Endothelial cell of umbilical vein (primary cell): ENCODE data around the gene POLR2L. TPM values are rescaled to one million over a fixed set of nuclear protein-coding genes. Genes with fewer than 3 reads are reported as not detected.

Experiments used
- BruUV-seq: library from RNA; stranded (reverse); fragments of 400-500 nt; replicated peaks from 2 replicates; lab custom pipeline; 2021; lab: Mats Ljungman, UMichigan
- CTCF ChIA-PET: fragments of 300-600, 350-600 bp; sonication (Branson Sonifier 250); formaldehyde crosslinking; loops from one replicate; lab custom pipeline; 2021; ENCODE audit warnings: antibody characterized with exemption, inconsistent platforms; lab: Charles Lee
- POLR2A ChIA-PET: fragments of 300-600, 350-600 bp; sonication (Branson Sonifier 250); formaldehyde crosslinking; loops from one replicate; lab custom pipeline; 2021; ENCODE audit warnings: antibody characterized with exemption, inconsistent platforms; lab: Charles Lee
- DNase-seq: peaks from one replicate; pipeline ENCODE4 v3.0.0-alpha.2; 2011; ENCODE audit warnings: low read depth, low spot score
- FAIRE-seq: peaks from 2 replicates; lab custom pipeline; 2011; peaks lifted over from hg19 to GRCh38; lab: Jason Lieb, UNC
- H2AFZ ChIP-seq: 2 replicates; pipeline ENCODE4 v1.6.0; 2012; ENCODE audit warnings: low read depth, low read length, control low read depth, inconsistent platforms
- H3K27ac ChIP-seq: 2 replicates; pipeline ENCODE4 v1.5.1; 2011; ENCODE audit warnings: low read depth, mild to moderate bottlenecking, control low read depth, low read length, moderate library complexity; ENCODE audit not compliant: insufficient read depth
- H3K27me3 ChIP-seq, 2 experiments: 2 replicates each; pipeline versions ENCODE4 v1.6.0 to v1.6.1; 2011; ENCODE audit warnings: low read length in 2 of 2, mixed read lengths in 1 of 2; ENCODE audit not compliant: control insufficient read depth in 2 of 2, insufficient read depth in 2 of 2
- H3K36me3 ChIP-seq, 2 experiments: 2 replicates in 1 of 2; 3 replicates in 1 of 2; pipeline ENCODE4 v1.5.1; 2011; ENCODE audit warnings: low read length in 2 of 2, mild to moderate bottlenecking in 1 of 2, moderate library complexity in 1 of 2; ENCODE audit not compliant: control insufficient read depth in 2 of 2, insufficient read depth in 2 of 2; ENCODE audit errors: extremely low read depth in 1 of 2
- H3K4me1 ChIP-seq: 3 replicates; pipeline ENCODE4 v1.5.1; 2011; ENCODE audit warnings: mild to moderate bottlenecking, low read length; ENCODE audit not compliant: control insufficient read depth, insufficient read depth; ENCODE audit errors: extremely low read depth
- H3K4me2 ChIP-seq: 2 replicates; pipeline ENCODE4 v1.6.1; 2011; ENCODE audit warnings: low read length, control low read depth, mixed read lengths; ENCODE audit not compliant: insufficient read depth
- H3K4me3 ChIP-seq, 3 experiments: fragments of 200-600 bp in 1 of 3; sonication (generic), shearing (Covaris generic) in 1 of 3; replicated peaks in 1 of 3; 2 replicates each; pipeline ENCODE4 v1.5.1; 2011 to 2016; ENCODE audit warnings: control low read depth in 3 of 3, low read length in 3 of 3, mild to moderate bottlenecking in 2 of 3, inconsistent platforms in 1 of 3, low read depth in 1 of 3, moderate library complexity in 1 of 3; ENCODE audit not compliant: insufficient read depth in 1 of 3
- H3K79me2 ChIP-seq: 2 replicates; pipeline ENCODE4 v1.6.0; 2012; ENCODE audit warnings: low read length, inconsistent platforms; ENCODE audit not compliant: control insufficient read depth, insufficient read depth
- H3K9ac ChIP-seq: replicated peaks from 2 replicates; pipeline ENCODE3; 2011; ENCODE audit warnings: low read length, control low read depth; ENCODE audit not compliant: insufficient read depth; ENCODE audit errors: extremely low read depth
- H3K9me1 ChIP-seq: replicated peaks from 3 replicates; pipeline ENCODE4 v1.6.0; 2011; ENCODE audit warnings: mild to moderate bottlenecking, low read length; ENCODE audit not compliant: control insufficient read depth, insufficient read depth; ENCODE audit errors: extremely low read depth
- H3K9me3 ChIP-seq: replicated peaks from 2 replicates; pipeline ENCODE4 v1.5.1; 2012; ENCODE audit warnings: low read length, inconsistent platforms; ENCODE audit not compliant: control insufficient read depth, insufficient read depth
- H4K20me1 ChIP-seq: replicated peaks from 2 replicates; pipeline ENCODE3; 2011; ENCODE audit warnings: mild to moderate bottlenecking, low read length; ENCODE audit not compliant: control insufficient read depth, insufficient read depth; ENCODE audit errors: extremely low read depth
- FOS ChIP-seq: IDR thresholded peaks from 2 replicates; pipeline ENCODE4 v1.6.1; 2011; ENCODE audit warnings: mild to moderate bottlenecking, low read length, moderate library complexity, borderline replicate concordance; ENCODE audit not compliant: insufficient read depth
- POLR2A ChIP-seq: IDR thresholded peaks from 2 replicates; pipeline ENCODE4 v1.6.1; 2012; ENCODE audit warnings: low read depth, mild to moderate bottlenecking, control low read depth, low read length
- POLR2AphosphoS5 ChIP-seq: IDR thresholded peaks from 2 replicates; pipeline ENCODE4 v1.6.1; 2012; ENCODE audit warnings: low read depth, mild to moderate bottlenecking, control low read depth, low read length, moderate library complexity; ENCODE audit not compliant: insufficient read depth
- dilution Hi-C: fragments of 300-500 bp; cut with MboI; formaldehyde crosslinking; loops from one replicate; pipeline ENCODE4 v1.15.0; 2019; ENCODE audit warnings: low sequenced_read_pairs; ENCODE audit not compliant: extremely low pct_ligation_motif_present
- intact Hi-C: fragments of 100-400 bp; cut with micrococcal nuclease; formaldehyde crosslinking; loops from one replicate; pipeline ENCODE4 v1.10.0; 2022
- polyA plus RNA-seq, 4 experiments: library from polyadenylated mRNA; depleted of rRNA in 3 of 4; stranded (reverse) in 3 of 4; unstranded in 1 of 4; fragments of >200 nt; gene quantifications; 2 replicates each; pipeline versions ENCODE4 v1.2.1 to v1.2.3, GENCODE V29; 2011 to 2012; ENCODE audit warnings: missing spikeins in 1 of 4
- total RNA-seq: library from RNA; stranded (reverse); gene quantifications from 2 replicates; pipeline ENCODE4 v1.2.3, GENCODE V29; 2021
- TF ChIP-seq, protein P1 (sequence below), 2 donors: IDR thresholded peaks; 1 replicate in 1 of 2; 2 replicates in 1 of 2; pipeline ENCODE4 v1.5.1; 2011; ENCODE audit warnings: low read length in 2 of 2, mild to moderate bottlenecking in 2 of 2, moderate library complexity in 2 of 2, control low read depth in 1 of 2, inconsistent platforms in 1 of 2, low read depth in 1 of 2; ENCODE audit not compliant: insufficient read depth in 1 of 2; ENCODE audit errors: extremely low read depth in 1 of 2

POLR2L gene
- total and polyA plus RNA-seq, 2 donors (not counting 3 experiments of a cell fraction or from before 2014, with no cell fraction given): 146 to 259 TPM

GRCh38 chr11:837990-838307 lies 4.4 kb downstream of the POLR2L start:
- peaks cover 31% of the 10 kb centered on the region for H3K4me1 ChIP-seq
- FAIRE-seq (no peak), DNase-seq (no peak)
- ChIA-PET POLR2A (no interaction called here), CTCF (no interaction called here)
- H4K20me1 ChIP-seq: no peaks in the 10 kb centered on the region
- no peak overlapping the region for H3K27ac ChIP-seq
- no peak for TF ChIP-seq FOS
- H3K27me3 ChIP-seq: no peaks in the 10 kb centered on the region
- H3K36me3 ChIP-seq: peaks cover 25 to 43% of the 10 kb centered on the region in 2 experiments
- dilution Hi-C loops (no loop called here), intact Hi-C loops (no loop called here)
- no peak overlapping the region for H3K4me2 ChIP-seq
- no peak overlapping the region for H2AFZ ChIP-seq
- H3K4me3 ChIP-seq: no peak overlapping the region
- BruUV-seq: no TSS peak
- H3K79me2 ChIP-seq: peaks cover 70% of the 10 kb centered on the region
- no peak overlapping the region for H3K9ac ChIP-seq
- H3K9me3 ChIP-seq: no peaks in the 10 kb centered on the region
- H3K9me1 ChIP-seq: no peaks in the 10 kb centered on the region

- H2AFZ ChIP-seq: no peak overlapping the region
- no peak overlapping the region for H3K4me2 ChIP-seq
- ChIA-PET POLR2A (no interaction called here), CTCF (interaction anchor here (1.1 kb wide), 1 partner anchor 213 kb away, joined by 3 read pairs; no protein-coding TSS in a partner anchor)
- no TSS peak for BruUV-seq
- dilution Hi-C loops: no loop called here
- no peaks in the 10 kb centered on the region for H3K27me3 ChIP-seq
- H3K4me1 ChIP-seq: peaks cover 33% of the 10 kb centered on the region
- H3K27ac ChIP-seq: no peak overlapping the region
- no peaks in the 10 kb centered on the region for H3K9me3 ChIP-seq
- intact Hi-C loops: no loop called here
- no peaks in the 10 kb centered on the region for H3K9me1 ChIP-seq
- peaks cover 25 to 43% of the 10 kb centered on the region in 2 experiments for H3K36me3 ChIP-seq
- no peak overlapping the region for H3K9ac ChIP-seq
- no peak for DNase-seq
- no peaks in the 10 kb centered on the region for H4K20me1 ChIP-seq
- FAIRE-seq: no peak
- H3K4me3 ChIP-seq: no peak overlapping the region
- TF ChIP-seq FOS: no peak
- peak; percentile 34 for TF ChIP-seq POLR2A
- peak; percentile 61 for TF ChIP-seq POLR2AphosphoS5
- TF ChIP-seq, protein P1, sequence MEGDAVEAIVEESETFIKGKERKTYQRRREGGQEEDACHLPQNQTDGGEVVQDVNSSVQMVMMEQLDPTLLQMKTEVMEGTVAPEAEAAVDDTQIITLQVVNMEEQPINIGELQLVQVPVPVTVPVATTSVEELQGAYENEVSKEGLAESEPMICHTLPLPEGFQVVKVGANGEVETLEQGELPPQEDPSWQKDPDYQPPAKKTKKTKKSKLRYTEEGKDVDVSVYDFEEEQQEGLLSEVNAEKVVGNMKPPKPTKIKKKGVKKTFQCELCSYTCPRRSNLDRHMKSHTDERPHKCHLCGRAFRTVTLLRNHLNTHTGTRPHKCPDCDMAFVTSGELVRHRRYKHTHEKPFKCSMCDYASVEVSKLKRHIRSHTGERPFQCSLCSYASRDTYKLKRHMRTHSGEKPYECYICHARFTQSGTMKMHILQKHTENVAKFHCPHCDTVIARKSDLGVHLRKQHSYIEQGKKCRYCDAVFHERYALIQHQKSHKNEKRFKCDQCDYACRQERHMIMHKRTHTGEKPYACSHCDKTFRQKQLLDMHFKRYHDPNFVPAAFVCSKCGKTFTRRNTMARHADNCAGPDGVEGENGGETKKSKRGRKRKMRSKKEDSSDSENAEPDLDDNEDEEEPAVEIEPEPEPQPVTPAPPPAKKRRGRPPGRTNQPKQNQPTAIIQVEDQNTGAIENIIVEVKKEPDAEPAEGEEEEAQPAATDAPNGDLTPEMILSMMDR (IDR thresholded peaks at IDR 0.05; ENCODE audit: extremely low read depth in 1 of 2, insufficient read depth in 1 of 2, low read depth in 1 of 2, low read length in 2 of 2): no peak
- peaks cover 70% of the 10 kb centered on the region for H3K79me2 ChIP-seq
These were observed 4.9 kb downstream of the POLR2L start for GRCh38 chr11:837189-837989.
